Activated naive CD4-positive, alpha-beta T cell treated with anti-CD3 and anti-CD28 coated beads for 36 hours (primary cell): Measurements from ENCODE around the gene MED29. TPM values are rescaled to one million over a fixed set of nuclear protein-coding genes. Genes with fewer than 3 reads are reported as not detected.

Experiments
- CTCF ChIA-PET: fragments of 350-600 bp; sonication (Branson Sonifier 250); formaldehyde crosslinking; loops from one replicate; lab custom pipeline; 2021; ENCODE audit warnings: antibody characterized with exemption; lab: Charles Lee
- DNase-seq: peaks from one replicate; pipeline ENCODE4 v3.0.0-alpha.2; 2020
- H3K27ac Mint-ChIP-seq: one replicate; pipeline ENCODE4 v1.8.0; 2021; ENCODE audit warnings: mild to moderate bottlenecking, mixed read lengths
- H3K27me3 Mint-ChIP-seq: one replicate; pipeline ENCODE4 v1.8.0; 2021; ENCODE audit warnings: low read depth, mixed read lengths
- H3K36me3 Mint-ChIP-seq: one replicate; pipeline ENCODE4 v1.8.0; 2021; ENCODE audit warnings: low read depth, mixed read lengths
- H3K4me1 Mint-ChIP-seq: one replicate; pipeline ENCODE4 v1.8.0; 2021; ENCODE audit warnings: low read depth, mixed read lengths
- H3K4me3 Mint-ChIP-seq: one replicate; pipeline ENCODE4 v1.8.0; 2021; ENCODE audit warnings: mild to moderate bottlenecking, moderate library complexity, mixed read lengths
- H3K9me3 Mint-ChIP-seq: one replicate; pipeline ENCODE4 v1.8.0; 2021; ENCODE audit warnings: mixed read lengths
- intact Hi-C: fragments of 100-400 bp; cut with micrococcal nuclease; formaldehyde crosslinking; loops from one replicate; pipeline ENCODE4 v1.15.1; 2023
- total RNA-seq, 2 experiments: library from RNA; stranded (reverse); gene quantifications; one replicate each; pipeline ENCODE4 v1.2.3, GENCODE V29; 2021

MED29 gene
- total RNA-seq, 2 experiments from 2014 or later: 18.0 to 18.5 TPM

- Mint-ChIP-seq H3K27ac (peak overlapping the region; percentile 98), H3K9me3 (no peaks in the 10 kb centered on the region), H3K36me3 (peaks cover 29% of the 10 kb centered on the region), H3K4me3 (peak overlapping the region; percentile 97), H3K27me3 (peaks cover 2% of the 10 kb centered on the region), H3K4me1 (peaks cover 50% of the 10 kb centered on the region)
- intact Hi-C loops: loop anchor here (10.0 kb wide), 1 partner anchor 1205 kb away; no protein-coding TSS in a partner anchor
- CTCF ChIA-PET: interaction anchor here (1.4 to 3.7 kb wide), 2 partner anchors 12 to 26 kb away, joined by 3 to 26 read pairs; partner anchors contain the start of gene RPS16
- peak; percentile 95 for DNase-seq
These were observed 18.2 kb downstream of the MED29 start for GRCh38 chr19:39409208-39410016.

- H3K27me3 Mint-ChIP-seq: peaks cover 2% of the 10 kb centered on the region
- peak; percentile 73 for DNase-seq
- peak overlapping the region; percentile 82 for H3K4me3 Mint-ChIP-seq
- peak overlapping the region; percentile 85 for H3K27ac Mint-ChIP-seq
- H3K4me1 Mint-ChIP-seq: peaks cover 44% of the 10 kb centered on the region
- CTCF ChIA-PET: interaction anchor here (3.7 kb wide), 1 partner anchor 13 kb away, joined by 26 read pairs; no protein-coding TSS in a partner anchor
- peaks cover 29% of the 10 kb centered on the region for H3K36me3 Mint-ChIP-seq
- H3K9me3 Mint-ChIP-seq: no peaks in the 10 kb centered on the region
- intact Hi-C loops: no loop called here
These were observed 19.0 kb downstream of the MED29 start for GRCh38 chr19:39410017-39410830.

DNA sequence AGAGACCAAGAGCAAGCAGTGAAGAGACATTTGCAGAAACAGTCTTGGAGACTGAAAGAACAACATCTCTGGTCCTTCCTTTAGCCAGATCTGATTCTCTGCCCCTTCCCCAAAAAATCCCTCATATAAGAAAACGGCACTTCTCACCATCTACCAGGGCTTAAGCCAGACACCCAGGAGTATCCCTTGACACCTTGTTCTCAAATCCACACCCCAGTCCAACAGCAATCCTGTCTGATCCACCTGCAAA lies 19.6 kb downstream of the MED29 start:
- Mint-ChIP-seq H3K27me3 (peaks cover 2% of the 10 kb centered on the region), H3K27ac (peak overlapping the region; percentile 85), H3K4me1 (peaks cover 39% of the 10 kb centered on the region), H3K4me3 (peak overlapping the region; percentile 82), H3K9me3 (no peaks in the 10 kb centered on the region), H3K36me3 (peaks cover 29% of the 10 kb centered on the region)
- CTCF ChIA-PET: interaction anchor here (0.9 to 2.1 kb wide), 6 partner anchors 9 to 173 kb away, joined by 3 to 97 read pairs (median 9); partner anchors contain the start of genes MED29 and PAF1
- intact Hi-C loops: no loop called here
- DNase-seq: no peak

DNA sequence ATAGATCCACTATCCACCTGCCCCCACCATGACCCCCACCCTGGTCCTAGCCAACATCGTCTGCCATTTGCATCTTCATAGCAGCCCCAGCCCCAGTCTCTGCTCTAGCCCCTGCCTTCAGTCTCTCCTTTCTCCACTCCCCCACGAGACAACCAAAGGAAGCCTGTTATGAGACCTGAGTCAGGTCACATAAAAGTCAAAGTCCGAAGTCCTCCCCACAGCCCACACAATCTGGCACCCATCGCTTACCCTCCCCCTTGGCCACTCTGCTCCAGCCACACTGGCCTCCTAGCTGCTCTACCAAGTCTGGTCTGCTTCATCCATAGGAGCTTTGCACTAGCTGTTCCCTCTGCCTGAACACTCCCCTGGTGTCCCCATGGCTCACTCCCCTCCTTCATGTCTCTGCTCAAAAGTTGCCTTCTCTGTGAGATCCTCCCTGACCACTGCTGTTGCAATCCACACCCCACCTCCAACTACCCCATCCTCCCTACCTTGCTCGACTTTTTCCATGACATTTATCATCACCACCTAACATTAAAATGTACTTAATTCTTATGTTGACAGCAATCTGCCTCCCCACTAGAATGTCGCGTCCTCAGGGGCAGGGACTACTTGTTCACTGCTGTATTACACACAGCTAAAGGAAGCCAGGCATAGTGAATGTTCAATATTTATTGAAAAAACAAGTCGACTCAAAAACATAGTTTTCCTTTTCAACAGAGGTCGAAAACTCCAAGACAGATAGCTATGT lies 20.1 kb downstream of the MED29 start:
- peak; percentile 34 for DNase-seq
- Mint-ChIP-seq H3K4me1 (peaks cover 35% of the 10 kb centered on the region), H3K9me3 (no peaks in the 10 kb centered on the region), H3K27ac (peak overlapping the region; percentile 85), H3K27me3 (peaks cover 2% of the 10 kb centered on the region), H3K4me3 (peak overlapping the region; percentile 82), H3K36me3 (peaks cover 28% of the 10 kb centered on the region)
- intact Hi-C loops: no loop called here
- CTCF ChIA-PET: interaction anchor here (0.6 to 2.1 kb wide), 14 partner anchors 10 to 173 kb away, joined by 3 to 97 read pairs (median 5); partner anchors contain the start of genes GMFG, MED29, PAF1 and RPS16

DNA sequence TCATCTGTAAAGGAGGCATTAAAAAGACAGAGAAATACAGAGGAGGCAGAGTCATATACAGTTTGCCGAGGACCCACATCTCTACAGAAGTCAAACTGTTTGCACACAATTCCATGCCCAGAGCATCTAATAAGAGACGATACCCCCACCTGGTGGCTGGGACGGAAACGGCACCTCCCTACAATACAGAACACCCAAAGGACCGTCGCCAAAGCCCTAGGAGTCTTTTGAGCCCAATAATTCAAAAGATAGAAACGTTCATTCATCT lies 20.6 kb downstream of the MED29 start:
- intact Hi-C loops: loop anchor here (1.0 kb wide), 11 partner anchors 9 to 289 kb away; partner anchors contain the start of genes EID2, MED29, PAF1 and SAMD4B
- no peaks in the 10 kb centered on the region for H3K9me3 Mint-ChIP-seq
- H3K27ac Mint-ChIP-seq: peak overlapping the region; percentile 85
- H3K4me1 Mint-ChIP-seq: peaks cover 34% of the 10 kb centered on the region
- CTCF ChIA-PET: interaction anchor here (0.6 to 2.1 kb wide), 14 partner anchors 10 to 174 kb away, joined by 3 to 97 read pairs (median 5); partner anchors contain the start of genes GMFG, MED29, PAF1 and RPS16
- H3K4me3 Mint-ChIP-seq: peak overlapping the region; percentile 82
- H3K36me3 Mint-ChIP-seq: peaks cover 26% of the 10 kb centered on the region
- peaks cover 2% of the 10 kb centered on the region for H3K27me3 Mint-ChIP-seq
- DNase-seq: peak; percentile 96

- H3K9me3 Mint-ChIP-seq: no peaks in the 10 kb centered on the region
- H3K27me3 Mint-ChIP-seq: peaks cover 2% of the 10 kb centered on the region
- CTCF ChIA-PET: interaction anchor here (0.9 to 2.1 kb wide), 8 partner anchors 11 to 77 kb away, joined by 5 to 97 read pairs (median 9); partner anchors contain the start of genes GMFG, MED29, PAF1 and RPS16
- intact Hi-C loops: loop anchor here (1.0 kb wide), 11 partner anchors 10 to 290 kb away; partner anchors contain the start of genes EID2, MED29, PAF1 and SAMD4B
- peaks cover 34% of the 10 kb centered on the region for H3K4me1 Mint-ChIP-seq
- H3K27ac Mint-ChIP-seq: peak within 1 kb of the TSS; percentile 85
- H3K36me3 Mint-ChIP-seq: peaks cover 21% of the 10 kb centered on the region
- H3K4me3 Mint-ChIP-seq: peak within 1 kb of the TSS; percentile 85
- DNase-seq: peak; percentile 98
These were observed 21.1 kb downstream of the MED29 start, which contains the start of gene PLEKHG2 for GRCh38 chr19:39412100-39412866. TSS of gene PLEKHG2 (plus strand) at chr19:39412669. CDS start at chr19:39414087, 1,418 bp downstream.

- H3K27me3 Mint-ChIP-seq: peaks cover 2% of the 10 kb centered on the region
- H3K4me1 Mint-ChIP-seq: peaks cover 34% of the 10 kb centered on the region
- H3K27ac Mint-ChIP-seq: peak overlapping the region; percentile 85
- peak overlapping the region; percentile 82 for H3K4me3 Mint-ChIP-seq
- H3K36me3 Mint-ChIP-seq: peaks cover 15% of the 10 kb centered on the region
- no peak for DNase-seq
- H3K9me3 Mint-ChIP-seq: no peaks in the 10 kb centered on the region
- CTCF ChIA-PET: interaction anchor here (1.8 to 2.1 kb wide), 2 partner anchors 15 to 23 kb away, joined by 7 to 97 read pairs; partner anchors contain the start of gene RPS16
- intact Hi-C loops: loop anchor here (1.0 kb wide), 11 partner anchors 11 to 291 kb away; partner anchors contain the start of genes EID2, MED29, PAF1 and SAMD4B
These were observed 21.7 kb downstream of the MED29 start for GRCh38 chr19:39412867-39413271.

DNA sequence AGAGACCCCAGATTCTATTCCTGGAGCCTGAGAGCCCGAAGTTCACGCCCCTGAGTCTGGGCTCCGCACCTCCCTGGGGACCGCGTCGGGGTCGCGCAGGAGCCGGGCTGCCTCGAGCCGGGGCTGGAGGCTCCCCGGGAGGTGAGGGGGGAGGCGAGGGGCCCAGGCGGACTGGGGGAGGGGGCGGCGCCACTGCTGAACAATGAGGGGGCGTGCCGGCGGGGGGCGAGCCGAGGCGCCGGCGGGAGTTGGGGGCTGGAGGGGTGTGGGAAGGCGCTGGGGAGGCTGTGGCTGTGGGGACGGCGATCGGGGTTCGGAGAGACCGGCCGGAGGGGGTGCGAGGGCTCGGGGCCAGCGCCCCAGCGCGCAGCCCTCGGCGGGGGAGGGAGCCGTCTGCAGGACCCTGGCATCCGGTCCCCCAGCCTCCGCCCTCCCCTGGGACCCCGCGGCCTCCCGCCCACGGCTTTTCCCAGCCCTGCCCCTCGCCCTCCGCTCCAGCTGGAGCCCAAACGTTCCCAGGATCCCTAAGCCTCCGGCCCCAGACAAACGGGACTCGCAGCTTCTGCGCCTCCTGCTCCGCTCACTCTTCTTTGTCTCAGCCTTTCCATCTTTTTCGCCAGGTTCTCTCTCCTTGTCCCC lies 22.2 kb downstream of the MED29 start:
- H3K27ac Mint-ChIP-seq: peak overlapping the region; percentile 85
- H3K27me3 Mint-ChIP-seq: peaks cover 2% of the 10 kb centered on the region
- DNase-seq: peak; percentile 29
- H3K4me3 Mint-ChIP-seq: peak overlapping the region; percentile 85
- H3K36me3 Mint-ChIP-seq: peaks cover 10% of the 10 kb centered on the region
- intact Hi-C loops: no loop called here
- peaks cover 34% of the 10 kb centered on the region for H3K4me1 Mint-ChIP-seq
- CTCF ChIA-PET: interaction anchor here (0.9 kb wide), 1 partner anchor 22 kb away, joined by 3 read pairs; the partner anchor contains the start of genes MED29 and PAF1
- no peaks in the 10 kb centered on the region for H3K9me3 Mint-ChIP-seq

DNA sequence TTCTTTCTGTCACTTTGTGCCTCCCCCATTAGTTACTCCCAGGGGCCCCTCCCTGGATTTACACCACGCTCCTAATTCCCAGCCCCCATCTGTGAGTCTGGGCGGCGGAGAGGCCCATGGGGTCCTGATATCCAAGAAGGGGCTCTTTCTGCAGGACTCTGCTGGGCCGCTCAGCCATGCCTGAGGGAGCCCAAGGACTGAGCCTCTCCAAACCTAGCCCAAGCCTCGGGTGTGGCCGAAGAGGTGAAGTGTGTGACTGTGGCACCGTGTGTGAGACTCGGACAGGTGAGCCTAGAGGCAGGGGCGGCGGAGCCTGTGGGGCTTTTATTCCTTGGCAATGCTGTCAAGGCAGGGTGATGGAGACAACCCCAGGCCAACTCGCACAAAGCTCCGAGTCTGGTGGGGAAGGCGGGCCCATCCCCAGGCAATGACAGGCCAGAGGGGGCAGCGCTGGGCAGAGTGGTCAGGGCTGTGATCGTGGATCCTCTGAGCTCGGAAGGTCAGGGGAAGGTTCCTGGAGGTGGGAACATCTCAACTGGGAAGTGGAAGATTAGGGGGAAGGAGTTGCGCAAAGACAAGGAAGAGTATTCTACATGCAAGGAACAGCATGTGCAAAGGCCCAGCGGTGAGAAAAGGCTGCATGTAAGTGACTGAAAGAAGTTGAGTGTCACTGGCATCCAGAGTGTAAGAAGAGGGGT lies 22.9 kb downstream of the MED29 start:
- CTCF ChIA-PET: interaction anchor here (0.9 to 2.1 kb wide), 3 partner anchors 14 to 67 kb away, joined by 3 to 6 read pairs (median 4); partner anchors contain the start of genes MED29 and PAF1
- H3K36me3 Mint-ChIP-seq: peaks cover 4% of the 10 kb centered on the region
- DNase-seq: peak; percentile 35
- peak overlapping the region; percentile 85 for H3K4me3 Mint-ChIP-seq
- intact Hi-C loops: no loop called here
- peak overlapping the region; percentile 70 for H3K27ac Mint-ChIP-seq
- H3K4me1 Mint-ChIP-seq: peaks cover 30% of the 10 kb centered on the region
- H3K9me3 Mint-ChIP-seq: no peaks in the 10 kb centered on the region
- H3K27me3 Mint-ChIP-seq: peaks cover 2% of the 10 kb centered on the region
